Gastroesophageal sphincter (tissue), 3 donors: ENCODE results near the gene SLC35F4.

ENCODE experiments used
- CTCF ChIP-seq, 4 experiments: fragments of 200-600 bp in 2 of 4; fragments of 450-650 bp in 2 of 4; sonication (generic) in 1 of 4; IDR thresholded peaks; one replicate each; pipeline ENCODE4 v1.5.1; 2017 to 2019; ENCODE audit warnings: antibody characterized with exemption in 4 of 4, mild to moderate bottlenecking in 2 of 4, moderate library complexity in 2 of 4
- POLR2A ChIP-seq, 2 donors: fragments of 450-650 bp; IDR thresholded peaks; one replicate each; pipeline ENCODE4 v1.6.1; 2017; ENCODE audit warnings: antibody characterized with exemption in 2 of 2, mild to moderate bottlenecking in 2 of 2, moderate library complexity in 1 of 2
- POLR2AphosphoS5 ChIP-seq: sonication (generic); formaldehyde crosslinking; IDR thresholded peaks from one replicate; pipeline ENCODE4 v1.6.1; 2017; ENCODE audit warnings: antibody characterized with exemption

GRCh38 chr14:57699947-57700346, 165.9 kb downstream of the SLC35F4 start:
- TF ChIP-seq CTCF (IDR thresholded peaks at IDR 0.05) = no peak
- no peak for TF ChIP-seq POLR2A (IDR thresholded peaks at IDR 0.05)
- TF ChIP-seq POLR2AphosphoS5 = no peak
